K562 (cell line): Measurements from ENCODE around the gene MLYCD. TPM values are rescaled to one million over a fixed set of nuclear protein-coding genes. Genes with fewer than 3 reads are reported as not detected.

Experiments
- ATAC-seq: fragments of 200-7000 bp; cut with Tn5 transposase; 3 replicates; pipeline ENCODE4 v1.9.1; 2020; ENCODE audit warnings: moderate library complexity
- BruUV-seq: library from RNA; stranded (reverse); fragments of 400-500 nt; replicated peaks from 2 replicates; lab custom pipeline; 2021; lab: Mats Ljungman, UMichigan
- CTCF ChIA-PET: fragments of 300-600 bp; formaldehyde crosslinking; extraction: SDS; loops from one replicate; lab custom pipeline; 2021; ENCODE audit warnings: low intra/inter-chr PET ratio; lab: Yijun Ruan, JAX
- POLR2A ChIA-PET: fragments of 300-600, 350-650 bp; sonication (Branson Sonifier 250); formaldehyde crosslinking; extraction: SDS; loops from one replicate; lab custom pipeline; 2021; ENCODE audit warnings: antibody characterized with exemption, inconsistent platforms; lab: Yijun Ruan, JAX
- DNase-seq, 4 experiments: peaks; one replicate each; pipeline versions ENCODE4 v3.0.0 to v3.0.0-alpha.2; 2011 to 2018; ENCODE audit warnings: low spot score in 3 of 4, mixed read lengths in 3 of 4; ENCODE audit errors: extremely low read depth in 1 of 4
- FAIRE-seq: peaks from 2 replicates; lab custom pipeline; 2011; peaks lifted over from hg19 to GRCh38; lab: Jason Lieb, UNC
- H2AFZ ChIP-seq: 2 replicates; pipeline ENCODE4 v1.6.0; 2011; ENCODE audit warnings: low read depth, low read length, control low read depth, inconsistent platforms
- H3K27ac ChIP-seq: fragments of 200-600 bp; 3 replicates; pipeline ENCODE4 v1.8.0; 2011; ENCODE audit warnings: low read depth, mild to moderate bottlenecking, control low read depth, inconsistent platforms, low read length, moderate library complexity, mixed read lengths; ENCODE audit errors: extremely low read depth
- H3K27me3 ChIP-seq, 2 experiments: fragments of 300-600 bp in 1 of 2; 2 replicates in 1 of 2; 3 replicates in 1 of 2; pipeline versions ENCODE4 v1.6.0 to v1.8.0; 2011; ENCODE audit warnings: inconsistent platforms in 2 of 2, low read length in 2 of 2, mild to moderate bottlenecking in 1 of 2, mixed read lengths in 1 of 2, moderate library complexity in 1 of 2; ENCODE audit not compliant: control insufficient read depth in 2 of 2, insufficient read depth in 2 of 2
- H3K36me3 ChIP-seq: fragments of 300-600 bp; 3 replicates; pipeline ENCODE4 v1.8.0; 2011; ENCODE audit warnings: mild to moderate bottlenecking, low read length, inconsistent platforms; ENCODE audit not compliant: control insufficient read depth, insufficient read depth
- H3K4me1 ChIP-seq, 2 experiments: fragments of 200-600 bp in 1 of 2; replicated peaks in 1 of 2; 2 replicates in 1 of 2; 3 replicates in 1 of 2; pipeline versions ENCODE4 v1.5.1 to v1.8.0; 2011; ENCODE audit warnings: inconsistent platforms in 2 of 2, low read length in 2 of 2, mild to moderate bottlenecking in 1 of 2, mixed read lengths in 1 of 2, moderate library complexity in 1 of 2; ENCODE audit not compliant: control insufficient read depth in 2 of 2, insufficient read depth in 2 of 2
- H3K4me2 ChIP-seq: 2 replicates; pipeline ENCODE4 v1.6.1; 2011; ENCODE audit warnings: low read length, control low read depth, inconsistent platforms, mixed read lengths; ENCODE audit not compliant: insufficient read depth
- H3K4me3 ChIP-seq: fragments of 200-600 bp; sonication (generic), shearing (Covaris generic); 2 replicates; pipeline ENCODE4 v1.5.1; 2016; ENCODE audit warnings: control low read depth, inconsistent platforms
- H3K79me2 ChIP-seq: fragments of 200-600 bp; 3 replicates; pipeline ENCODE4 v1.8.0; 2011; ENCODE audit warnings: low read length, inconsistent platforms; ENCODE audit not compliant: control insufficient read depth, insufficient read depth
- H3K9ac ChIP-seq, 2 experiments: 2 replicates each; pipeline versions ENCODE4 v1.6.0 to v1.6.1; 2011; ENCODE audit warnings: low read depth in 2 of 2, low read length in 2 of 2, control low read depth in 1 of 2, inconsistent platforms in 1 of 2, mild to moderate bottlenecking in 1 of 2, mixed read lengths in 1 of 2; ENCODE audit not compliant: insufficient read depth in 1 of 2
- H3K9me1 ChIP-seq: one replicate; pipeline ENCODE4 v1.6.0; 2011; ENCODE audit warnings: inconsistent platforms, mild to moderate bottlenecking, low read length, moderate library complexity; ENCODE audit not compliant: control insufficient read depth, insufficient read depth
- H3K9me3 ChIP-seq: replicated peaks from 2 replicates; pipeline ENCODE4 v1.5.1; 2011; ENCODE audit warnings: low read depth, low read length, inconsistent platforms; ENCODE audit not compliant: control insufficient read depth, insufficient read depth
- H4K20me1 ChIP-seq: replicated peaks from 2 replicates; pipeline ENCODE4 v1.6.1; 2011; ENCODE audit warnings: low read length, inconsistent platforms, mixed read lengths; ENCODE audit not compliant: control insufficient read depth, insufficient read depth
- ARID4B ChIP-seq: sonication (generic); formaldehyde crosslinking; IDR thresholded peaks from 2 replicates; pipeline ENCODE4 v1.8.0; 2022; ENCODE audit warnings: mild to moderate bottlenecking, missing genetic modification reagents
- CLOCK ChIP-seq: fragments of 250-450 bp; sonication (Bioruptor Pico); IDR thresholded peaks from 2 replicates; pipeline ENCODE4 v1.4.0; 2020; ENCODE audit warnings: mild to moderate bottlenecking, moderate library complexity, borderline replicate concordance
- MLLT1 ChIP-seq, 2 experiments: fragments of 450-650 bp; IDR thresholded peaks; 2 replicates each; pipeline ENCODE4 v1.6.1; 2016
- SIN3A ChIP-seq, 2 experiments: fragments of 150-350 bp in 1 of 2; IDR thresholded peaks; 2 replicates each; pipeline ENCODE4 v1.6.1; 2011 to 2016; ENCODE audit warnings: borderline replicate concordance in 2 of 2, low read depth in 2 of 2, low read length in 2 of 2, mild to moderate bottlenecking in 2 of 2, moderate library complexity in 2 of 2; ENCODE audit not compliant: control insufficient read depth in 1 of 2
- WGBS: fragments of 100-300 bp; shearing (Covaris generic); methylation state at CpG from one replicate; pipeline ENCODE4 v1.1.6; 2016; ENCODE audit warnings: low coverage, mixed read lengths; ENCODE audit not compliant: insufficient coverage; ENCODE audit errors: missing lambda C conversion rate; 5-methylcytosine and 5-hydroxymethylcytosine counted together
- in situ Hi-C: fragments of 300-500 bp; cut with MboI; formaldehyde crosslinking; loops from 4 replicates; pipeline ENCODE4 v1.15.0; 2018; ENCODE audit warnings: inconsistent platforms, mixed read lengths
- intact Hi-C: fragments of 100-400 bp; cut with micrococcal nuclease; formaldehyde crosslinking; loops from 2 replicates; pipeline ENCODE4 v1.14.2; 2022
- polyA plus RNA-seq, 8 experiments: library from polyadenylated mRNA; depleted of rRNA in 4 of 8; stranded (reverse) in 5 of 8; unstranded in 3 of 8; fragments of >200 nt; fragmentation: Nextera tagmentation in 2 of 8; fragmentation: Illumina TruSeq in 1 of 8; extraction: Ambion mirVana in 2 of 8; extraction: Trizol in 1 of 8; gene quantifications; 2 replicates each; pipeline versions ENCODE4 v1.2.1 to v1.2.3, GENCODE V29; 2011 to 2014; ENCODE audit warnings: inconsistent platforms in 1 of 8, missing spikeins in 1 of 8
- total RNA-seq, 7 experiments: library from RNA; depleted of rRNA in 6 of 7; stranded (reverse); fragments of >200 nt in 6 of 7; fragmentation: Illumina TruSeq in 2 of 7; extraction: Trizol in 2 of 7; gene quantifications; 2 replicates each; pipeline versions ENCODE4 v1.2.1 to v1.2.3, GENCODE V29; 2011 to 2021; ENCODE audit warnings: low replicate concordance in 1 of 7
- TF ChIP-seq, protein P1 (sequence below): fragments of 450-650 bp; IDR thresholded peaks from 2 replicates; pipeline ENCODE4 v1.7.0; 2016; ENCODE audit warnings: borderline replicate concordance

The MLYCD gene
- total and polyA plus RNA-seq, 9 of the 15 experiments (the other 6 are each of a cell fraction or from before 2014, with no cell fraction given) = 0.15 to 2.0 (median 1.0) TPM

- H2AFZ ChIP-seq = no peak overlapping the region
- H4K20me1 ChIP-seq = no peaks in the 10 kb centered on the region; the same call in none of the 2 replicates
- no peaks in the 10 kb centered on the region for H3K9me3 ChIP-seq
- DNase-seq = no peak
- 38% methylated on average over 15 of the region's 15 CpGs for WGBS
- intact Hi-C loops (no loop called here), in situ Hi-C loops (no loop called here)
- no peak overlapping the region for H3K27ac ChIP-seq
- no peak for FAIRE-seq
- ATAC-seq = no peak
- ChIA-PET POLR2A (no interaction called here), CTCF (no interaction called here)
- peaks cover 7 to 27% of the 10 kb centered on the region in 2 experiments; a peak in 3 of 5 replicates for H3K27me3 ChIP-seq
- H3K79me2 ChIP-seq = no peaks in the 10 kb centered on the region
- H3K4me3 ChIP-seq = no peak overlapping the region
- H3K9me1 ChIP-seq = no peaks in the 10 kb centered on the region
- BruUV-seq = no TSS peak
- H3K36me3 ChIP-seq = no peaks in the 10 kb centered on the region
- no peak overlapping the region for H3K9ac ChIP-seq
- no peak overlapping the region for H3K4me2 ChIP-seq
- H3K4me1 ChIP-seq = no peaks in the 10 kb centered on the region; a peak in 1 of 5 replicates
- no peak for TF ChIP-seq MLLT1 (IDR thresholded peaks at IDR 0.05)
- no peak for TF ChIP-seq CLOCK
- no peak for TF ChIP-seq ARID4B (CRISPR knock-in tag)
- TF ChIP-seq SIN3A (IDR thresholded peaks at IDR 0.05; ENCODE audit: borderline replicate concordance in 2 of 2, control insufficient read depth in 1 of 2, low read depth in 2 of 2, low read length in 2 of 2) = no peak
- TF ChIP-seq, protein P1, sequence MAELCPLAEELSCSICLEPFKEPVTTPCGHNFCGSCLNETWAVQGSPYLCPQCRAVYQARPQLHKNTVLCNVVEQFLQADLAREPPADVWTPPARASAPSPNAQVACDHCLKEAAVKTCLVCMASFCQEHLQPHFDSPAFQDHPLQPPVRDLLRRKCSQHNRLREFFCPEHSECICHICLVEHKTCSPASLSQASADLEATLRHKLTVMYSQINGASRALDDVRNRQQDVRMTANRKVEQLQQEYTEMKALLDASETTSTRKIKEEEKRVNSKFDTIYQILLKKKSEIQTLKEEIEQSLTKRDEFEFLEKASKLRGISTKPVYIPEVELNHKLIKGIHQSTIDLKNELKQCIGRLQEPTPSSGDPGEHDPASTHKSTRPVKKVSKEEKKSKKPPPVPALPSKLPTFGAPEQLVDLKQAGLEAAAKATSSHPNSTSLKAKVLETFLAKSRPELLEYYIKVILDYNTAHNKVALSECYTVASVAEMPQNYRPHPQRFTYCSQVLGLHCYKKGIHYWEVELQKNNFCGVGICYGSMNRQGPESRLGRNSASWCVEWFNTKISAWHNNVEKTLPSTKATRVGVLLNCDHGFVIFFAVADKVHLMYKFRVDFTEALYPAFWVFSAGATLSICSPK = no peak
These were observed 8.8 kb downstream of the MLYCD start for GRCh38 chr16:83907631-83908250.
